ENCODE measurements around the gene ERFL.
A peak's percentile ranks its signal among the peaks of the same experiment; 100 is the strongest.
"Not testable (repeated sequence)": the region's sequence is repeated elsewhere in the genome, so short reads cannot be mapped to it uniquely, and the experiment has no call there.

Gene ERFL

GRCh38 chr19:41941410-41942202 is 13.4 kb upstream of the ERFL start:
- no peak for DNase-seq

DNA sequence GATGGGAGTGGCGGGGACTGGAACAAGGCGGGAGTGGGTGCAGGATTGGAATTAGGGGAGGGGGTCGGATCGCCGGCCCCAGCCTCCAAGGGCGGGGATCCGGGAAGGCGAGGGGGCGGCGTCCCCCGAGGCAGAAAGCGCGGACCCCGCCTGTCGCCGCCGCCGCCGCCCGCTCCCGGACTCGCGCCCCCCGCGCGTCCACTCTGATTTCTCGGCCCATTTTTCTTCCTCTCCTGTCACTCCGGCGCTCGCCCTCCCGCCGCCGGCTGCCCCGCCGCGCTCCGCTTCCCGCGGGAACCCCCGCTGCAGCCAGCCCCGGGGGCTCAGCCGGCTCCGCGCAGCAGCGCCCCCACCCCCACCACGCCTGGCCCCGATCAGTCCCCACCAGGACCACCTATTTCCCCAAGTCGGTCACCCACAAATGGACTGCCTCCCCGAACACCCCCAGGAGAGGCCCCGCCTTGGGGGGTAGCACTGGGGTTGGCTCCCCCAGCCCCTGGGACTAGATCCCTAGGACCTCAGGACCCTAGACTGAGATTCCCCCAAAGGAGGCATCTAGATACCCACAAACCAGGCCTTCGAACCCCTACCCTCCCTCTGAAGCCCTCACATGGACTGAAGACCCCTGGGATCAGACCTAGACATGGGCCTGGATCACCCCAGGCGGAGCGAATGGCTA is 12.6 kb upstream of the ERFL start:
- no peak for DNase-seq

- DNase-seq: peak; percentile 50 to 58
Measured at GRCh38 chr19:41939861-41940730, 11.8 kb upstream of the ERFL start.

- not testable (repeated sequence) for DNase-seq
Measured at GRCh38 chr19:41939209-41939608, 11.0 kb upstream of the ERFL start.

DNA sequence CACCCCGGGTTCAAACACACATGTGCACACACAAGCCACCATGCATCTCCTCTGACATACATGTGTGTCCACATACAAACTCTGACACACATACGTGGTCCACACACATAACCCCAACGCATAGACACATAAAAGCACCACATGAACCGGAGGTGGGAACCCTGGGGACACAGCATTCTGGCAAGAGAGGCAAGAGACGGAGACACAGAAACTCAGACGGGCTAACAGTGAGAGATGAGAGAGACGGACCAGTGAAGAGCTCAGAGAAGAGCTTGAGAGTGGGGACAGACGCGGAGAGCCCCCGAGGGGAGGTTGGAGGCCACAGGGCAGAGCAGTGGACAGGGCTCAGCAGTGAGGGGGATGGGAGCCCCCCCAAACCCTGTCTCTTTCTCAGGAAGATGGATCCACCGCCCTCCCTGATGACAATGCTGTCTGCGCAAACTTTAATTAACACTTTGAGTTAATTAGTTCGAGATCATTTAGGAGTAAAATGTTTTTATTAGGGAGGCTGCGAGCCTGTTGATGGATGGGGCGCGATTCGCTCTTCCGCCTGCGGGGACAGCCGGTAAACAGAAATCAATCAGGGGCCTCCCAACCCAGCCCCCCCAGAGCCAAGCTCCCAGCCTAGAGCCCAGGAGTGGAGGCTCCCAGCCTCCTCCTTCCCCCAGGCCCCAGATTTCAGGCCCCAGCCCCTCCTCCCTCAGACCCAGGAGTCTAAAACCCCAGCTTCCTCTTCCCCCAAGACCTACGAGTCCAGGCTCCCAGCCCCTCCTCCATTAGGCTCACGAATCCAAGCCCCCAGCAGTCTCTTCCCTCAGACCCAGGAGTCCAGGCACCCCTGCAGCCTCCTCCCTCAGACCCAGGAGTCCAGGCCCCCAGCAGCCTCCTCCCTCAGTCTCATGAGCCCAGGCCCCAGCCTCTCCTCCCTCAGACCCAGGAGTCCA is 9.5 kb upstream of the ERFL start:
- DNase-seq: no peak

- no peak for DNase-seq
Measured at GRCh38 chr19:41936961-41937360, 8.7 kb upstream of the ERFL start.

GRCh38 chr19:41936416-41936850 is 8.2 kb upstream of the ERFL start:
- DNase-seq: peak in 1 of 2 experiments; percentile 62

GRCh38 chr19:41935760-41936415 is 7.6 kb upstream of the ERFL start:
- peak in 1 of 2 experiments; percentile 52 for DNase-seq

GRCh38 chr19:41934849-41935374 is 6.7 kb upstream of the ERFL start:
- peak; percentile 85 to 88 for DNase-seq

- no peak for DNase-seq
Measured at GRCh38 chr19:41933693-41934426, 5.6 kb upstream of the ERFL start.

GRCh38 chr19:41932720-41933332 is 4.6 kb upstream of the ERFL start:
- DNase-seq: no peak

GRCh38 chr19:41932259-41932719 is 4.0 kb upstream of the ERFL start:
- no peak for DNase-seq

DNA sequence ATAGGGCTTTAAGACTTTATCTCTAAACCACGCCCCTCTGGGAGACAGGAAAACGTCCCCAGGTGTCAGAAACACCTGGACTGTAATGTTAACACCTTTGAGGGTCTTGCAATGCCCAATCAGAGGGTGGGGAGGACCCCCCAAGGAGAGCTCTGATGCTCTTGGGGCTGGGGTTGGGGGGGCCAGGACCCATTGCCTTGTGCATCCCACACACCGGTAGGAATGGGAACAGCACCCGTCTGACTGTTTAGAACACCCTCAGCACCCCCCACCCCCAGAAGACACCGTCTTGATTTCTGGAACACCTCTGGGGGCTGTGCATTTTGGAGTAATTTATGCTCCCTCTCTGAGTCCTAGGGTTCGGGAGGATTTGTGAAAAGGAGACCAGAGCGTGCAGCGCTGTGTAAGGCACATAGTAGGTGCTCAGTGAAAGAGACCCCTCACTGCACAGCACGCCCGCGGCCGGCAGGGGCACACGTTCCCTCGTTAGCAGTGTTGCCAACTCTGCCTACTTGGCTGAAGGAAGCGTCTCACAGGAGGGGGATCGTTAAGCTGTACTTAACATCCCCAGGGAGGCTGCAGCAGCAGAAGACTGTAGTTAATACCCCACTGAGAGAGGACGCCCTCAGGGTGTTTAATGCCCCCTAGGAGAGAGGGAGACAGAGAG is 2.8 kb upstream of the ERFL start:
- DNase-seq: no peak

DNA sequence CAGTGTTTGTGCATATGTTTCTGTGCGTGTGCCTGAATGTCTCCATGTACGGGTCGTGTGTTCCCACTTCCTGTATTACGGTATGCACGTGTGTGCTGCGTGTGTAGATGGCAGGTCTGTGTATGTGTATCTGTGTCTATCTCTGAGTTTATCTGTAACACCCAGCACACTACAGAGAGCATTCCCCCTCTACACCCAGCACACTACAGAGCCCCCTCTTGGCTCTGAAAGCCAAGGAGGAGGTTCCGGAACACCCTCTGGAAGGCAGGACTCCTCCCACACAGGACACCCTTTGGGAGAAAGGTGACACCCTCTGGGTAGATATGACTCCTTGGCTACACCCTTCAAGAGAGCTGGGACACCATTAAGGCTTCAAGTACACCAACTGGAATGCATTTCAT is 2.1 kb upstream of the ERFL start:
- DNase-seq: no peak

DNA sequence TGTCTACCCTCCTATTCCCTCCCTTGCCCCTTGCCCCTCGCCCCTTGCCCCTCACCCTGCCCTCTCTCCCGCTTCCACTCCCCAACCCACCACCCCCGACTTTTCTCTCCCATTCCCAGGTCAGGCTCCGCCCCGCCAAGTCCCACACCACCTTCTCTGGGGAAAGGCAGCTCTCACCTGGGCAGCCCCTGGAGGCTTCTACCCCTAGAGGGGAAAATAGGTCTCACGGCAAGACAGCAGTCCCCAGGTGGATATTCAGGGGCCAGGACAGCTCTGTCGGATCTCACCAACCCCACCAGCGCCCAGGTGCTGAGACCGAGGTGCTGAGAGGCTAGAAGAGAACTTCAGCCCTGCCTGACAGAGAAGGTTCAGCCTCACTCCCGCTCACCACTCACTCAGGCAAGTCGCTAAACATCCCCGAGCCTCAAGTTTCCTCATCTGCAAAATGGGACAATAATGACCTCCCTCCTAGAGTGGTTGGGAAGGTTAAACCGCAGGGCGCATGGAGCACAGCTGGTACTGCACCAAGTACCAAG is 1.4 kb upstream of the ERFL start:
- no peak for DNase-seq

DNA sequence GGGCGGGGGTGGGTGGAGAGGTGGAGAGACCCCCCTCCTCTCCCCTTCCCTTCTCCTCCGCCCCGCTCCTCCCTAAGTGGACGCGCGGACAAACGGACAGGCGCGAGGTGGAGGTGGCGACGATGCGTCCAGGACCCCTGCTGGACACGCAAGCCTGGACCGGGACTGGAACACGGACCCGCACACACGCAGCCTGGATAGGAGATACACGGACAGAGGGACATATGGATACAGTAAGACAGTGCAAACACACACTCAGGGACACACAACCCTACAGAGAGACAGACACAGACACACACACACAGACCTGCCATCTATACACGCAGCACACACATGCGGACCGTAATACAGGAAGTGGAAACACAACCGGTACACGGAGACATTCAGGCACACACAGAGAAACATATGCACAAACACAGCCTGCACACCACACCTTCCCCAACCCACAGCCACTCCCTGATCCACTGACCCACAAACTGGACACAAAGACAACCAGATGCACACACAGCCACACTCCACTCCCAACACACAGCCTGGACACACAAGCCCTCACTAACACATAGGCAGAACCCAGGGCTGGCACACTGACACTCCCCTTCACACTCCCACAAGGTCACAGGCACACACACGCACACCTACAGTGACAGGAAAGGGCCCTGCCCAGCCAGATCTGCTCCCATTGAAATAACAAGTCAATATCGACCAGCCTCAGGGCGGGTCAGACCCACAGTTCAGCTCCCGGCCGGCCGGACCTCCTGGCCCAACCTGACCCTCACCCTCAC is 696 bp upstream of the ERFL start:
- DNase-seq: peak in 1 of 2 experiments; percentile 50

DNA sequence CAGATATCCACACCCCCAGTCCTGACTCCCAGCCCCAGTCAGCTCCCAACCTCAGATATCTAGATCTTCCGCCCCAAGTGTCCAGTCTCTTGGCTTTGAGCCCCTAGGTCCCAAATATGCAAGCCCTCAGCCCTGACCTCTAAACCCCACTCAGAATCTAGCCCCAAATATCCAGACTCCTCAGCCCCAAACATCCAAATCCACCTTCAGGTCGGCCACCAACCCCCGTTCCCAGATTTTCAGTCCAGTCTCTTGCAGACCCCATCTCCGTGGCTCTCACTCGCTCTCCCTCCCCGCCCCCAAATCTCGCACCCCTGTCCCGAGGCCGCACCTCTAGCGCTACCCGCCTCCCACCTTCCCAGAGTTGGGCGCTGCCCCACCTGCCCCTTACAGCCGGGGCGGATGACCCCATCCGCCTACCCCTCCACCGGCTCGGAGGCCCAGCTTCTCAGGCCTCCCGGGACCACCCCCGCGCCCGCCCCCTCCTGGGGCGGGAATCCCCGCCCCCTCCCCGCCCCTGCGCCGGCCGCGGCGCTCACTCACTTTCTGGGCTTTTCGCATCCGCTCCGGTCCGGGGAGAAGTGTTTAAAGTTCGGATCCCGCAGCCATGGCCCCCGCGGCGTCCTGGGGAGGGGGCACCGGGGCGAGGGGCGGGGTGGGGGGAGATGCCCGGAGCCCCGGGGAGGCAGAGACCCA is 604 bp downstream of the ERFL start:
- peak in 1 of 2 experiments; percentile 39 for DNase-seq
